ENCODE measurements around the gene STX2.

Gene STX2

DNA sequence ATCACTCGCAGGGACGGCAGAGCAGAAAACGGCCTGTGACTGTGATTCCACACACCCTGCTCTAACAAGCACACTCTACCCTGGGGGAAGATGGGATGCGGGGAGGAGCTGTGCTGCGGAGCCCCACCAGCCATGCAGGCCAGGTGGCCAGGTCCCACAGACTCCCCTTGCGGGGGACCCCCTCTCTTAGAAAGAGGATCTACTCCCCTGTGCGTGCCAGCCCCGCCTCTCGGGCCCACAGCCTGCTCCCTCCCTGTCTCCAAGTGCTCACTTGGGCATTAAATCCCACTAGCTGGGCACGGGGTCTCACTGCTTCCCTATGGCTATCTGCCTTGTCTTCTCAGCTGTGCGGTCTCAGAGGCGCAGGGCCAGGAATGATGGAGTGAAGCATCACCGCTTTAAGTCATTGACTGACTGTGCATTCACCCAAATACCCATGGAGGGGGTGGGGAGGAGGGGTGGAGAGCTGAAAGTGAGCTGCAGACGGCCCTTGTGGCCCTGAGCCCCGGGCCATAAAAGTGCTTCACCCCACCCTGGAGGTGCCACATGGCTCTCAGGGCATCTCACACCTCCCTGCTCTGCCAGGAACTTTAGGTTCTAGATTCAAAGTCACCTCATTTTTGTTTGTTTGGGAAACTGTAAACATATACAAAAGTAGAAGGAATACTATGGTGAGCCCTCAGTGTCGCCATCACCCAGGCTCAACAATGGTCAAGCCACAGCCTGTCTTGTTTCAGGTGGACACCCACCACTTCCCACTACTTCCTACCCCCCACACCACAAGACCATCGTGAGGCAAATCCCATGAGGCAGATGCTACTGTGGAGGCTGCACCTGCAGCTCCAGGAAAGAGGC, 9.4 kb downstream of the STX2 start:
- DNase-seq, result no peak

DNA sequence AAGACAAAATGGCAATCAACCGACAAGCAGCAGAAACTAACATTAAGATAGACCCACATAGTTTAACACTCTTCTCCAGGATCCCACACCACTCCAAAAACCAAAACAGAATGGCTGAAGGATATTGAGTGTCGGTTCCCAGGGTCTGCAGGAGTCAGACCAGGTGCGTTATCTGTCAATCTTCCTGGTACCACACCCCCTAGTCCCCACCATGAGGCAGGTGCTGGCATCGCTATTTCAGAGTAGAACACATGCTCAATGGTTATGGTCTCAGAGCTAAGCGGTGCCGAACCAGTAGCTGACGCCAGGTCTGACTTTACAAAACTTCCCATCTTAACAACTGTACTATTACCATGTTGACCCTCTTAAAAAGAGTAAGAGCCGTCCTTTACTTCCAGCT, 10.2 kb downstream of the STX2 start:
- DNase-seq, result no peak

DNA sequence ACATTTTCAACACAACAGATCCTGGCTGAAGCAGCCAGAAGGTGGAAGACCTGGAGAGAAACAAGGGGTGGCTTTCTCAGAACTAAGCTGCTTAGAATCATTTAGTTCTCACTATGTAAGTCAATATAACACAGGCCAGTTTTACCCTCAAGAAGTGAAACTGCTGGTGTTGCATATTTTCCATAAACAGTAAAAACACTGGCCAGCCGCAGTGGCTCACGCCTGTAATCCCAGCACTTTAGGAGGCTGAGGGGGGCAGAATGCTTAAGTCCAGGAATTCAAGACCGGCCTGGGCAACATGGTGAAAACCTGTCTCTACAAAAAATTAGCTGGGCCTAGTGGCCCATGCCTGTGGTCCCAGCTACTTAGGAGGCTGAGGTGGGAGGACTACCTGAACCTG, 11.6 kb downstream of the STX2 start:
- DNase-seq, result peak in 1 of 2 donors; percentile 27

DNA sequence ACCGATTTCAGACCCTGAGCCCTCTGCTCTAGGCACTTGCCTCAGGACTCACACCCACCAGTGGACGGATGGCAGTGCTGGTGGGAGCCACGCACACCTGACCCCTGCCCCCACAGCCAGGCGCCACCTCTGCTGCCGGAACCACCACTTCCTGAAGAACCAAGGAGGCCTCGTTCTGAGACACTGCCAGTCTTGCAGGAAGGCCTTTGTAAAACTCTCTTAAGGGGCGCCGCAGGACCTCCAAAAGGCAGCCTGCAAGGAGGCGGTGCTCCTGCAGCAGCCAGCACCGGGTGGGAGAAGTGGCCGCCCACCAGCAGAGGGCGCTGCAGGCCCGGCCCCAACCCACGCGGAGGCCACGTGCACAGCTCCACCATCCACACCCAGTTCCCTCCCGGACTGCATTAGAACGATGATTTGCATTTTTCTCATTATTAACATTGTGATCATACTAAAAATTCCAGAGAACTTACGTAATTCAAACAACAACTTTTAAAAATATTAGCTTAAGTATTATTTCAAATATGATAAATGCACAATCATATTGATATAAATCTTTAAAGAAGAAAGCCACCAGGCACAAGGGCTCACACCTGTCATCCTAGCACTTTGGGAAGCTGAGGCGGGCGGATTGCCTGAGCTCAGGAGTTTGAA, 12.8 kb downstream of the STX2 start:
- DNase-seq, result peak; percentile 52 to 68

DNA sequence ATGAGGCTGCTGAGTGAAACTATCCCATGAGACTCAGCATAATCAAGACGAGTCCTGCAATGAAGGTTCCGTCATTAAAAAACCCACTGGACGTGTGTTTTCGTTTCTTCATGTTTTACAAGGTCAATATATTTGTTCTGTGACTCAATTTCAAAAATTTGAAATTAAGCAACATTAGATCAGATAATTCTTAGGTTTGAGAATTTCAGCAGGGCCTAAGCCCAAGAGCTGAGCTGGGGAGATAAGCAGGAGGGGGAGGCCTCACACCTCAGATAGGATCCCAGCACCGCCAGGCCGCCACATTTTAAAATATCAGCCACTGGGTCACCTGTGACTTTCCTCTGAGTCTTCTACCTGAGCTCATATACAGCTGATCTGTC, 13.3 kb downstream of the STX2 start:
- DNase-seq, result no peak

DNA sequence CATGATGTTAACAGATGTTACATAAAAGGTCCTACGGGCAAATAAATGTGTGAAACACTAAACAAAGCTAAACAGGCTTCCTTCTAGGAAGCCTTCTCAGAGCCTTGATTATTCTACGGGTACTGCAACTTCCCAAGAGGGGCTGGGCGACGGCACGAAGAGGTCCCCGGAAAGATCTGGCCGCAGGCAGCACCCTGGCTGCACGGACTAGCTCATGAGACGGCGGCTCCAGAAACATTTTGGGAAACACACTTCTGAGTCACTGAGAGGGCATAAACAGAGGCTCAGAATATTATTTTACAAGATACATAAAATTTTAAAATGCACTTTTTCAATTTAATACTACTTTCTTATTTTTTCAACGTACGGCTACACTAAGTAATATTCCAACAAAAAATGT, 19.4 kb downstream of the STX2 start:
- no peak for DNase-seq

DNA sequence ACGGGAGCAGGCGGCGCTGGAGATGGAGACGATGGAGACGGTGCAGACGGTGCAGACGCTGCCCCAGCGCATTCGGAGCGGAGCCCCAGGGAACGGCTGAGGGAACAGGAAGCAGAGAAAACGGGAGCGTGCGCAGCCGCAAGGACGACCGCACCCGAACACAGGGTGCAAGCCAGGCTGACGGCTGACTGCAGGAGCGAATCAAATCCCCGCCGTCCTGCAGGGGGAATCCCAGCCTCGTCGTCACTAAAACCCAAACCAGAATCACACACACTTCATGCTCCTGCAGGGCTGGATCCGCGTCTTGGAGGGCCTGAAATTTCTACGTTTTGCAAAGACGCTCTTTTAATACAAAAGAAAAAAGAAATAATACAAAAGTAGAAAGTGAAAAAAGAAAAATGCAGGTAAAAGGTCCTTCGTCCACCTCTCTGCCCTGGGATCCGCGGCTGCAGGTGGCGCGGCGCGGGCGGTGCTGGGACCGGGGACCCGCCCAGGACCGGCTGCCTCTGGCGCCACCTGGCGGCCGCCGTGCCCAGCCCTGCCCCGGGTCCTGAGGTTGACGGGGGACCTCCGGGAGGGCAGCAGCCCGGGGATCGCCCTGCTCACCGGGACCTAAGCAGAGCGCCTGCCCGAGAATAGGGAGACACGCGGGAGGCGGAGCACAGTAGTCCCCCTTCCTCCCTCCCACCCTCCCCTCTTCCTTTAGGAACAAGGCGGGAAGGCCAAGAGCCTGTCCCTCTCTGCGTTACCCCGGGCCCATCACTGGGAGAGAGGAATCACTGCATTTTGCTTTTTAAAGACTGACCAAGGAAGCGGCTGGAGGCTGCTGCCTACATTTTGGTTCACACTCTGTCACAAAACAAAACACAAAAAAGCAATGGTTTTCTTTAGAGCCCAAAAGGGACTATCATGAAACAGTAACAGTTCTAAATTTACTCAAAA, 20.1 kb downstream of the STX2 start:
- peak; percentile 38 to 60 for DNase-seq

DNA sequence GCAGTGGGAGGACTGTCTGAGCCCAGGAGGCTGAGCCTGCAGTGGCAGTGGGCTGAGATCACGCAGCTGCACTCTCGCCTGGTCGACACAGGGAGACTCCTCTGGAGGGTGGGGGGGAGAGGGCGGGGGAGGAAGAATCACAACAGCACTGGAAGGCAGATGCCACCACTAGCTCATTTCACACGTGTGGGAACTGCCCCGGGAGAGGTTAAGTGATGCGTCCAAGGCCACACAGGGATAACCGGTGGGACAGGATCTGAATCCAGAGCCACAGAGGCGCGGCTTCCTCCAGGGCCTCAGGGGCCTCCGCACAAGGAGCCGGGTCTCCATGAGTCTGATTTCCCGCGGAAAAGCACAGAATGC, 20.8 kb downstream of the STX2 start:
- DNase-seq, result no peak

DNA sequence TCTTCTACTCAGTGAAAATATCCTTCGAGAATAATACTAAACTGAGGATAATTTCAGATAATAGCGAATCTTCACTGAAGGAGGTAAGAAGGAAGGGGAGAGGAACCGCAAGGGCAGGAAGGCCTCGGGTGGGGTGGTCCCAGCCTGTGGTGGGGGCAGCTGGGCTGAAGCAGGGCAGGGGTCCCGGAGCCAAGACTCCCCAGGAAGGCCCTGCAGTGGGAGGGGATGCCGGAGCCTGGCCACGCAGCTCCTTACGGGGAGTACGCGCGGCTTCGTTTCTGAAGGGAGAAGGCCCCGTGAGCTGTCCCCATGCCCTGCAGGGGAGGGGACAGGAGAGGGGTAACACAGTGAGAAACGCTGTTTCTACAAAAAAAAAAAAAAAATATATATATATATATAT, 21.2 kb downstream of the STX2 start:
- DNase-seq, result no peak

DNA sequence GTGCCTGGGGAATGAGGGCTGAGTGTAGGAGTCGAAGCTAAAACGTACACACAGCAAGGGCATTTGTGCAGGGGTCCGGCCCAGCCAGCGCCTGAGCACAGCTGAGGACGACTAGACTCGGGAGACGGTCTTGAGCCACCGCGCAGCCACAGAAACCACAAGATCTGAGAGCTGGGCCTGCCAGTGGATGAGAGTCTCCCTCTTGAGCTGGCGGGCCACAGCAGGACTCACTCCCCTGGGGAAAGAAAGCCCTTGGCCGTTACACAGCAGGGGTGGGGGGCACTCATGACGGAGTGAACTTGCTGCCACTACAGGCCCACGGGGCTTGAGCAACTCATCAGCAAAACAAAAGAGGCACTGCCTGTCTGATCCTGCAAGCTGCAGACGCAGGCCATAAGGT, 23.0 kb downstream of the STX2 start:
- DNase-seq, result no peak

DNA sequence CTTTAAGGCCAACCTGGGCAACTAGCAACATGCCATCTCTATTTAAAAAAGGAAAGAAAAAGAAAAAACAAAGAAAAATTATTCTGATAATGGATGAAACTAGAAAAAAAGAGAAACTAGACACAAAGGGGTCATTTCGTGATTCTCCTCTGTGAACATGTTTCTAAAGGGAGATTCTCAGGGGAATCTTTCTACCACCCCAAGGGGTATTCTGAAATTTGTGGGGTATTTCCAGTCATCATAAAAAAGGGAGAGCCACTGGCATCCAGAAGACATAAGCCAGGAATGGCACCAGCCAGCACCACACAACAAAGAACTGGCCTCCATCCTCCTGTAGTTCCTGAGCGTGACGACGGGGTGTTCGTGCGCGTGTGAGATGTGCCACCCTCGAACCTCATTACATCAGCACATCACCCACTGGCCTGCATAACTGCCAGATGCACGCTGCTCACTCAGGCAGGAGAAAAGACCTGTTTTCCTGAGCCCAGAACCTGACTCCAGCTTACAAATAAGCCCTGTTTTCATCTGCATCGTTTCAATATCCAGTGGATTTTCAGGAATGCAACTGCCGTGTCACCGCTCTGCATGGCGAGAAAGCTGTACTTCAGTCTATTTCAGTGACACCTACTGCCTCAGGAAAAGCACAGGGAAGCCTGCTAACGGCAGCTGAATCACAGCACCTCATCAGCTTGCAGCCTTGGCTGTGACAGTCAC, 23.9 kb downstream of the STX2 start:
- DNase-seq, result no peak

DNA sequence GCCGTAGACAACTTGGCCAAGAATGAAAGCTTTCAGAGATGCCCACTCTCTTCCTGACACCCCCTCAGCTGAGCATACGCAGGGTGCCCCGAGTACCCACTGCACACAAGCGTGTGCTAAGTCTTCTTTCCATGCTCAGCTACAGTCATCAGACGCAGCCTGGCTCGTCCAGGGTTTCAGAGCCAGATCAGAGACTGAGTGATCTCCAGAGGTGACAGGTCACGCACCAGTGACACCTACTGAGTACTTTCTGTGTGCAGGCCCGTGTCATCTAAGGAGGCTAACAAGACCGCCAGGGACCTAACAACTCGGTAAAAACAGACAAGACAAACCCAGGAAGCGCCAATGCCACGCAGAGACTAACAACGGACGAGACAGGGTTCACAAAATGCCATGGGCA, 25.1 kb downstream of the STX2 start:
- no peak for DNase-seq

DNA sequence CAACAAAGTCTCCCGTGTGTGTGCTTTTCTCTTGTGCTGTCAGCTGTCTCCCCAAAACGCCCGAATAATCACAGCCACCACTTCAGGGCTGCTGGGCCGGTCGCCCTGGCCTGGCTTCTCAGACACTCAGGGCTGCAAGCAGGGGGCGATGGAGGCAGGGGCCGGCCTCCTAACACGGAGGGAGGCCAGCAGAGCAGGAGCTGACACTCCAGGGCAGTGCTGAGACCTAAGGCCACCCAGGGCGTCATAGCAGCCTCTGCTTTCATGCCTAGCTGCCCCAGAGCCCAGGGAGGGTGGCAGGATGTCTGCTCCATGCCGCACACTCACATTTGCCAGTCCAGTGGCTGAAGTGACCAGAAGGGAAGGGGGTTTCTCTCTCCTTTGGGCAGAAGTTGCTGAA, 25.6 kb downstream of the STX2 start:
- no peak for DNase-seq

DNA sequence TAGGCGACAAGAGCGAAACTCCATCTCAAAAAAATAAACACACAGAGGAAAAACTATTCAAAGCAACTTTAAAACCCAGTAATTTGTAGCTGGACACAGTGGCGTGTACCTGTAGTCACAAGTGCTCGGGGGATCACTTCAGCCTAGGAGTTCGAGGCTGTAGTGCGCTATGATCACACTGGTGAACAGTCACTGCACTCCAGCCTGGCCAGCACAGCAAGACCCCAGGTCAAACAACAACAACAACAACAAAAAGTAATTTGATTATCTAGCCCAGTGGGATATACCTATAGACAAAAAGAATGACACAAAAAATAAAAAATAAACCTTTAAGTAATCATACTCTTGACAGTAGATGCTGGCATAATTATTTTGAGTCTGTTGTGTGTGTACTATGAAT, 29.3 kb downstream of the STX2 start:
- DNase-seq, result no peak

DNA sequence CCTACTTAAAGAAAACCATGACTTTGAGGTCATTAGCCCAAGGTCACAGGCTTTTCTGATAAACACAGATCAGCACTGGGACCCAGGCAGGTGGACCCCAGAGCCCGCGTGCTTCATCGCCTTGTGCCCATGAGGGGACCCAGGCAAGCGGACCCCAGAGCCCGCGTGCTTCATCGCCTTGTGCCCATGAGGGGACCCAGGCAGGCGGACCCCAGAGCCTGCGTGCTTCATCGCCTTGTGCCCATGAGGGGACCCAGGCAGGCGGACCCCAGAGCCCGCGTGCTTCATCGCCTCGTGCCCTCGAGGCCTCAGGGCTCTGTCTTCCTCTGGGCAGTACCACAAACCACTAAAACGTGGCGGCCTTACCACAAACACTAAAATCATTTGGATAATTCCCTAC, 31.7 kb downstream of the STX2 start:
- DNase-seq, result no peak

DNA sequence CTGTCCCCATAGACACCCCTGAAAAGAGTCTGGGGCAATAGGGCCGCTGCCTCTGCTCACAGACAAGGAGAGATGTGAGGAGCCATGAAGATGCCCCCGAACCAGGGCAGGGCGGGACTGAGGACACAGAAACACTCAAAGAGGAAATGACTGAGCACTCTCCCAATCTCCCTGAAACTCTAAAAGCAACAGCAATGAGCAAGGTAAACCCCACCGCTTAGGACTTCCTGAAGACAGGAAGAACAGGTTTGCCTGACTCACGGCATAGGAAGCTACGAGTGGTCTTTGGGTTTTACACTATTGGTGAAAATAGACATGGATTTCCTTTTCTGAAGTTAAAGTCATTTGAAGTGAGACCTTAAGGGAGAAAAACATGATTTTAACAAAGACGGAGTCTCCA, 32.5 kb downstream of the STX2 start:
- no peak for DNase-seq

DNA sequence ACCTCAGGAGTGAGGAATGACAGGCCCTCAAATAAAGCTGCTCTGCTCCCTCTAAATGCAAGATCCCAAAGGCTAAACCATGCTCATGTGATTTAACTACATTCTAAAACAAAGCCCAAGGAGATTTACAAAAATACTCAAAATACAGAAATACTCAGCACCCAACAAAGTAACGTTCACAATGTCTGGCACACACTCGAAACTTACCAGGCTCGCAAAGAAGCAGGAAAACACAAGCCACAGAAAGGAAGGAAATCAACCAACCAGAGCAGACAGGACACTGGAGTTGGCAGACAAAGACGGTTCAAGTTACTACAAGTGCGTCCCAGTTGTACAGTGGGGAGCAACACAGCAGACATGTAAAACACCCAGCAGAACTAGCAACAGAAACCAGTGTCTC, 33.4 kb downstream of the STX2 start:
- DNase-seq, result no peak

DNA sequence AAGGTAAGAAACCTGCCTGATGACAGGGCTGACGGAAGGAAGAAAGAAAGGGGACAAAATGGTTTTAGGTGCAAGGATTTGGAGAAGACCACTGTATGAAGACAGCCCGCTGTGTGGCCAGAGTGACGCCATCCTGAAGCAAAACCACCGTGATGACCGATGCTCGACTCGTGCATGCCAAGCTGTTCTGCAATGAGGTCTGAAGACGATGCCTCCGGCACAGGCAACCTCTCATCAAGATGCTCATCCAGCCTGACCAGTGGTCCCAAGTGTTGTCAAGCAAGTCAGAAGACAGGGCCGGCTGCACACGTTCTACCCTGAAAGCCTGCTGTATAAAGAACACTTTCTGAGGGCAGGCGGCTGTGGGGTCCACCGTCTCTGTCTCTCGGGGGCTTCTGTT, 34.8 kb downstream of the STX2 start:
- no peak for DNase-seq

DNA sequence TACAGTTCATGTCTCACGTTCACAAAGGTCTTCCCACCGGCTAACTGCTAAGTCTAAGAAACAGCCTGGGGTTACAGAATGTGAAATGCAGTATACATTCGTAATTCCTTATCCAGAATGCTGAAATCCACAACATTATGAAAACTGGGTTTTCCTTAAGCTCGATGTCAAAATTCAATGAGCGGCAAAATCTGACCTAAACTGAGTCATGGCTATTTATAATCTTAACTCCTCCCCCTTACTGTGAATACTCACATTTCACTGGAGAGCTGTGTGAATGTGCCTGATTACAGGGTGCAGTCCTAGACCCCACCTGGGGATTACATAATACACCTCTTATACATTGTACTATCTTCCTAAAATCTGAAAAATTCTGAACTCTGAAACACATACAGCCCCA, 35.3 kb downstream of the STX2 start:
- DNase-seq, result peak; percentile 31 to 54

DNA sequence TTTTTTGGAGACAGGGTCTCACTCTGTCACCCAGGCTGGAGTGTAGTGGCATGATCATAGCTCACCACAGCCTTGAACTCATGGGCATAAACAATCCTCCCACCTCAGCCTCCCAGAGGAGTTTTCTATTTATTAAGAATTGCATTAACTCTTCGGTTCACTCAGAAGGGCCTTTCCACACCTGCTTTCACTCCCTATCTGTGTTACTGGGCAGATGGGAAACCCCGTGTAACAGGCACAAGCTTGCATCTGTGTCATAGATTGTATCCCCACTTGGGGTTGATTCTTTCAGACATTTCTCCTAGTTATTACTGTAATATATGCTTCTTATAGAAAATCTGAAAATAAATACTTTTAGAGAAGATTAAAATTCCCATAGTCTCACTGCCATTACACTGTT, 38.7 kb downstream of the STX2 start:
- DNase-seq, result no peak

DNA sequence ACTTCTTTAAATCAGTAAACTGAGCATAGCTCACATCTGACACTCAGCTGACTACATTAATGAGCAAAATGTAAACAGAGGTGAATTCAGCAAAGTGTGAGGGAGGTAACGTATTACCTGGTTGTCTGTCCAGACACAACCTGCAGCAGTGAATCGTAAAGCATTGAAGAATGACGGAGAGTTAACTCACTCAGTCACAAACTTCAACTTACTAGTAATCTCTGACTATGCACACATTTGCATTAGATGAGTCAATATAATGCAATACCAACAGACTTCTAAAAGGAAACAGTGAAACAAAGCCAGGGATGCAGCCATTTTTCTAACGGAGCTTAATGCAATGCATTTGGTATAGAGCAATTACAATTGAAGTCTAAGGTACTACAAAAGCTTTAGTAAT, 40.0 kb downstream of the STX2 start:
- no peak for DNase-seq

DNA sequence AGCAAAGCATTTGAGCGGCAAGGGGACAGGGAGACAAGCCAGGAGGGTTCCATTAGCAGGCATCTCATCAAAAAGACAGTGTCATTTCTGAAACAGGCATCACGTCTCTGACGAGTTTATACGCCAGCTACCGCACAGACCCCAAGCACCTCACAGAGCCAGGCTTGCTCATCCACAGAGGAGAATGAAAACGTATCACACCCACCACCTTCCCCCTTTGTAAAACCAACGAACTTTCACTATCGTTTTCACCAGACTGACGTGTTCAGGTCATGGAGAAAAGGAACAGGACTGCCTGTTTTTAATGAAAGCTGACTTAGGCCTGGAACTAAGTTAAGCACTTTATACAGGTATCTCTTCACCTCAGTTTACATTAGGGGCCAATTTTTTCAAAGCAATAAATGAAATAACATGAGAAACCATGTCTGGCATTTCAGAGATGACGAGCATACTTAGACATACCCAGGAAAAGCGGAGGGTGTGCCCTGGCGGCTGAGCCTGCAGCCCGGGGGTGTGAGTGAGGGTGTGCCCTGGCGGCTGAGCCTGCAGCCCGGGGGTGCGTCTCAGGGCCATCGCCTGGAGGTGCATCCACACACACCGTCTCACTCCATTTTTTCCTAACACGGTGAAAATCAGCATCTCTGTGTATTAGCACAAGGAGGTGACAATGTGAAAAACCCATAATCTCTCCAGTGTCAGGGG, 41.9 kb downstream of the STX2 start:
- no peak for DNase-seq

All from inflammatory macrophage treated with lipopolysaccharide for 1 hour (primary cell).